Stimulated activated CD8-positive, alpha-beta memory T cell treated with anti-CD3 and anti-CD28 coated beads, Interleukin-4, amount 100 ng/mL, for 4 hours (primary cell): ENCODE results near the gene ATP7A.
"Not testable (repeated sequence)": the region's sequence is repeated elsewhere in the genome, so short reads cannot be mapped to it uniquely, and the experiment has no call there.

Experiments
- DNase-seq, 2 donors: peaks; one replicate each; pipeline ENCODE4 v3.0.0-alpha.2; 2020; ENCODE audit warnings: low read depth in 2 of 2, low spot score in 1 of 2

ATP7A gene

GRCh38 chrX:77910108-77910840 is at the start of gene ATP7A:
Gene ATP7A, plus strand, starts transcription at chrX:77910693. Its CDS starts 60,949 bp downstream, at chrX:77971642.
- DNase-seq = peak; percentile 82 to 84

GRCh38 chrX:77875372-77875771 is 35.1 kb upstream of the ATP7A start:
- no peak for DNase-seq

GRCh38 chrX:77881418-77881817 is 29.1 kb upstream of the ATP7A start:
- not testable (repeated sequence) for DNase-seq

- no peak for DNase-seq
Measured at GRCh38 chrX:77892887-77893286, 17.6 kb upstream of the ATP7A start.

DNA sequence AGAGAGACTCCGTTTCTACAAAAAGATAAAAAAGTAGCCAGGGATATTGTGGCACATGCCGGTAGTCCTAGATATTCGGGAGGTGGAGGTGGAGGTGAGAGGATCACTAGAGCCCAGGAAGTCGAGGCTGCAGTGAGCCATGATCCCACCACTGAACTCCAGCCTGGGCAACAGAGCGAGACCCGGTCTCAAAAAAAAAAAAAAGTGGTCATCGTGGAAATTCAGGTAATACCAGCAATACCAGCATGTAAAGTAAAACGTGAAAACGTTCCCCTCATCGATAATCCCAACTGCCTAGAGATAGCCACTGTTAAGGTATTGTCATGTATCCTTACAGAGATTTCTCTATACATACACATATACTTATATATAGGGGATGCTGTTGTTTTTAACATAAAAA is 16.8 kb upstream of the ATP7A start:
- DNase-seq = no peak

DNA sequence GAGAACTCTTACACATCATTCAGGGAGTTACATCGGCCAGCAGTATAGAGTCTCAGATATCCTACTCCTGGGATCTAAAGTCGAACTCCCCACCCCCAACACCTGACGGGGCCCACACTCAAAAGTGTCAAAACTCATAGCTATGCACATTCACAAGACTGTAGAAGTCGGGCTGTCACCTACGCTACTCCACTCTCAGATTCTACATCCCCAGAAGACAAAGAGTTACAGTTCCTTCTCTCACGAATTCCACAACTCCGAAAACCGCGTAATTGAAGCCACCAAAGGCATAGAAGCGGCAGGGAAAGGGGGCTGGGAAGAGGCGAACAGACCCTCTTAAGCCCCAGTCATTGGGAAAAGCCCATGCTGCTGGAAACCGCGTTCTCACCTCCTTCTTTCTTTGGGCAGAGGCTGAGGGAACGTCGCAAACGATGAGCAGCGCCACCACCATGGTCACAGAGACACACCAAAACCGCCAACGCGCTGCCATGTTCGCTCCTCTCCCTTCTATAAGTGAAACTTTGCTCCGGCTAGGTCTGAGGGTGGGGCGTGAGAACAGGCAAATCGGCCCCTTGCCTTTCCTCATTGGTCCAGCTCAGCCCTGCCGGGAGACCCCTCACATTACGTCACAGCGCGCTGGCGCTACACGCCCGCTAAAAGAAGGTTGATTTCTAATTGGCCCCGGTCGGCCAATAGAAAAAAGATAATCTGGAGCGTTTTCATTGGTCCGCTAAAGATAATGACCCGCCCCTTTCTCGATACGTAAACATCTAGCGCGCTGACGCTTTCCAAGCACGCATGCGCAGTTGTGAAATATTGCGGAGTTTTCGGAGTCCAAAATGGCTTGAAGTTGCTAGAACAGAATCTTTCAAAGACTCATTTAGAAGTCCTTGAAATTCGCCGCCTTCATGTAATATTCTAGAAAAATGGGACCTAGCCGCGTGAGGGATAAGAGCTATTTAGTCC is 15.3 kb upstream of the ATP7A start, which contains the start of gene MAGT1:
MAGT1 (minus strand) TSS at position 515 of the 966 bp plus-strand sequence; CDS start at position 490, 25 bp downstream.
- peak; percentile 68 to 83 for DNase-seq

DNA sequence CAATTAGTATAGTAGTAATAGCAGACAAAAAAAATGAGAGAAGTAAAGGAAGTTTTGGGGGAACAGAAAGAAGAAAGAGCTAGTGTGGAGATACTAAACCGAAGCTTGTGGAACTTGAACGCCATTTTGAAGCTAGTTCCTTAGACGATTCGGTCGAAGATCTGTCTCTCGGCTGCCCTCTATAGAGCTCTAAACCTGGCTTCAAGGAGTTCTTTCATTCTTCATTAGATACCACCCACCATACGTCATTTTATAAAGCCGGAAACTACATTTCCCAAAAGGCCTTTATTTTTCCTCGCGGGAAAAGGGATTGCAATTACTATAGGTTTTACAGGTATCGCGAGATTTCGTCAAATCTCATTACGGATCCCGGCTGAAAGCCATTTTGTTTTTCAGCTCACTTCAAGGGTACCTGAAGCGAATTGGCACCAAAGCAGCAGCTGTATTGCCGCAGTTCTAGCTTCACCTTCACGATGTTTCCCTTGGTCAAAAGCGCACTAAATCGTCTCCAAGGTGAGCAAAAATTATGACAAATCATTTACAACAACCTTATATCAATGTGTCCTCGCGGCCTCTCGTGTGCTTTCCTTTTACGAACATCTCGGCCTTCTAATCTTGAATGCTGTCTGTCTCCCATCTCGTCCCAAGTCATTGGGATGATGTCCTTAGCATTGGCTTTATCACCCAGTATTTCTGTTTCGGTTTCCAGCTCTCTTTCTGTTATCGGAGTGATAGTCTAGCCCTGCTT is 11.2 kb upstream of the ATP7A start, which contains the start of gene COX7B:
COX7B (plus strand) TSS at position 388 of the 748 bp plus-strand sequence; CDS start at position 474, 86 bp downstream.
- peak in 1 of 2 donors; percentile 19 for DNase-seq

GRCh38 chrX:77900688-77901087 is 9.8 kb upstream of the ATP7A start:
- no peak for DNase-seq

DNA sequence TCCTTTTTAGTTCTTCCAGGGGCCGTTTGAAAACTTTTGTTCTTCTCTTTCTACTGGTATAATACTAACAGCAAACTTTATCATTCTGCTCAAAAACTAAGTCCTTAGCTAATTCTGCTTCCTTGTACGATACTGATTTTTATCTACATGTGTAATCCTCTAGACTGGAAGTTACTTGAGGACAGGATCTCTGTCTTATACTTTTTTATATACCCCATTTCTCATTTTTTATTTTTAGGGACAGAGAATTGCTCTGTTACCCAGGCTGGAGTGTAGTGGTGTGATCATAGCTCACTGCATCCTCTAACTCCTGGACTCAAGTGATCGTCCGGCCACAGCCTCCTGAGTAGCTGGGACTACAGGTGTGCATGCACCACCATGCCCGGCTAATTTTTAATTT is 9.0 kb upstream of the ATP7A start:
- DNase-seq = no peak

DNA sequence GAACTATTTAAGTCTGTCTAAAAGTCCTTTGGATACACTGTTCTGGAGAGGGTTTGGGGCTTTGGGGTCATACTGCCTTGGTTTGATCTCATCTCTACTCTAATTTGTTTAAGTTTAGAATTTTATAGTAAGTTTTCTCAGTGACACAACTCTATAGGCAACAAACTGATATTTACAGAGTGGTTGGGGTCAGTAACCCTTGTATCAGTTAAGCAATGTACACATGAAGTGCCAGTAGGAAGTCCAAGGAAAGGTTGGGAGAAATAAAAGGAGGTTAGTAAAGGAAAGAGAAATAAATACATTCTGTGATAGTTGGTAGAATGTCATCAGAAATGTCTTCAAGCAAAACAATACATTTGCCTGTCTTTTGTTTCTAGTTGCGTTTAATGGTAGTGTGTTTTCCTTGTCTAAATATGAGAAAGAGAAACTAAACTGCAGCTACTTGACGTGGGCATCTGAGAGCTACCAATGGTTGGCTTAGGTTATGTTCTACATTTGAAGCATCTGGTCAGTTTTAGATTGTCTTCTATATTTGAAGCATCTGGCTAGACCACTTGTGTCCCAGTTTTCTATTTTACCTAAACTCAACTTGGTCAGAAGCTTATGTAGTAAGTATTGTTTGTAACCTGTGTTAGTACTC is 6.9 kb downstream of the ATP7A start:
- no peak for DNase-seq

GRCh38 chrX:77918568-77918967 is 8.1 kb downstream of the ATP7A start:
- no peak for DNase-seq

DNA sequence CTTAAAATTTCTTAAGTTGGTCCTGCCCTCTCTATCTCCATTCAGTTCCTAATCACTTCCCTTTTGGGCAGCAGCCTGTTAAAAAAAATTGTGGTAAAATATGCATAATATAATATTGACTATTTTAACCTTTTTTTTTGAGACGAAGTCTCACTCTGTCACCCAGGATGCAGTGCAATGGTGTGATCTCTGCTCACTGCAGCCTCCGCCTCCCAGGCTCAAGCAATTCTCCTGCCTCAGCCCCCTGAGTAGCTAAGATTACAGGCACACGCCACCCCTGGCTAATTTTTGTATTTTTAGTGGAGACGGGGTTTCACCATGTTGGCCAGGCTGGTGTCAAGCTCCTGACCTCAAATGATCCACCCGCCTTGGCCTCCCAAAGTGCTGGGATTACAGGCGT is 8.9 kb downstream of the ATP7A start:
- not testable (repeated sequence) for DNase-seq

- no peak for DNase-seq
Measured at GRCh38 chrX:77922787-77923186, 12.3 kb downstream of the ATP7A start.

DNA sequence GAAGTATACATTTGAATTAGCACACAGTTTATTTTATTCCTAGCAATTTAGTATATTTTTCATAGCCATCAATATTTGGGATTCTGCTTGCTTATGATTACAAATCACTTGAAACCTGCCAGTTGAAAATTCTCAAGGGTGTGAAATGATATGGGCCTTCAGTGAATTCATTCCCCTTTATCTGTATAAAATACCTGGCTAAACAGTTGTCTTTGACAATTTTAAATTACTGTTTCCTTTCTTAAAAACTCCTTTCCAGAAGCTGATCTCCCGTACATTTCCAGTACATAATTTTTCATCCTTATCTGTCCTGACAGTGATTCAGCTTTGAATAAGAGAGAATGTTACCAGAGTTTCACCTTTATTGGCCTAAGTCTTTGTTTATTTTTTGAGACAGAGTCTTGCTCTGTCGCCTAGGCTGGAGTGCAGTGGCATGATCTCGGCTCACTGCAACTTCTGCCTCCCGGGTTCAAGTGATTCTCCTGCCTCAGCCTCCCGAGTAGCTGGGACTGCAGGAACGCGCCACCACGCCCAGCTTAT is 13.9 kb downstream of the ATP7A start:
- DNase-seq = no peak

- DNase-seq = no peak
Measured at GRCh38 chrX:77925764-77926163, 15.3 kb downstream of the ATP7A start.

DNA sequence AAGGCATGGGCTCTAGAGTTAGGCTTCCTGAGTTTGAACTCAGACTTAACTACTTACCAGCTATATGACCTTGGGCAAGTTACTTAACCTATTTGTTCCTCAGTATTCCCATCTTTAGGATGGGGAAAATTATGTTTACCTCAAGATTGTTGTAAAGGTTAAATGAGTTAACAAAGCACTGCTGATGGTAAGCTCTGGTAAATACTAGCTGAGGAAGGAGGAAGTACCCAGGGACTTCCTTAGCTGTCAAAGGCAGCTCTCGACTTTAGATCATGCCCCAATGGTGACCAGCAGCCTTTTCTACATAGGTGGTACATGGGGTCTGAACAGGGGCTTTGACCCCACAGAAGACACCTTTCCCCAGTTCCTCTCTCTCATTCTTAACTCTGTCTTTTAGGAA is 20.1 kb downstream of the ATP7A start:
- DNase-seq = no peak

DNA sequence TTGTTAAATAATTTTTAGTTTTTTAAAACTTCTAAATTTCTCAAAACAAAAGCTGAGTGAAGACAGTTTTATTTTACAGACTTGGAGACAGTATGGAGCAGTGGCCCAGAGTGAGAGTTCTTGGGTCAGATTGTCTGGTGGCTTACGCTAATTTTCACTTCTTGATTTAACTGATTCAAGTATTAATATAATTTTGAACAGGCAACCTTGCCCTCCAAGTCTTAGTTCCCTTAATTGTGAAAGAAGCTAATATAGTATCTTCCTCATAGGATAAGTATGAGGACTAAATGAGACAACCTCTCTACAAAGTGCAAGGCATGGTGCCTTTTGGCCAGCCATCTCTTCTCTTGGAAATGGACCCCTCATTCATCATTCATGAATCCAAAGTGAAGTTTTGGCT is 25.4 kb downstream of the ATP7A start:
- DNase-seq = no peak

GRCh38 chrX:77936299-77936698 is 25.8 kb downstream of the ATP7A start:
- no peak for DNase-seq

GRCh38 chrX:77937291-77937690 is 26.8 kb downstream of the ATP7A start:
- no peak for DNase-seq

DNA sequence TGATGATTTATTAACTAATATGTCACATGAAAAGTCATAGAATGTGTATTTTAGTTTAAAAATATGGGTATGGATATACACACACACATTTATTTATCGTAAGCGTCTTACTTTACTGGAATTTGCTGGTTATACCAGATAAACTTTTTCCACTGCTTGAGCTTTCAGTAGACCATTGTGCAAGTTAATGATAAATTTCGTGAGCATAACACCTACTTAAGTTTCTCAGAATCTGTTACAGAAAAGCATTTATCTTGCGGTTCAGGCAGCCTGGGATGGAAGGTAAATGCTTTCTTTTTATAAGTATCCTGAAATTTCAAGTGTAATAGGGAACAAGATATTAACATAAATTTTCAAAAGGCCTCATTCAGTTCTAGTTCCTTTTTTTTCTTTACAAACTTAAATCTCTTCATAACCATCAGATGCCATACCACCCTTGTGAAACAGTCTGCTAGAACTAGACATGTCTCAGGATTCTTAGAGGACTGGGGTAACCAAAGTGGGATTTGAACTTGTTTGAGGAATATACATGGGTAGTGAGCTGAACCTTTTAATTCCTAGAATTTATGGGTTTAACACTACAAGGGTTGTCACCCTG is 27.7 kb downstream of the ATP7A start:
- DNase-seq = no peak
